Testis (tissue), 2 donors: Measurements from ENCODE around the gene PDE7B.

Experiments
- POLR2A ChIP-seq: fragments of 450-650 bp; IDR thresholded peaks from one replicate; pipeline ENCODE4 v1.6.1; 2017; ENCODE audit warnings: antibody characterized with exemption, mild to moderate bottlenecking, moderate library complexity
- TF ChIP-seq, protein P1 (sequence below), 3 experiments: fragments of 450-650 bp in 2 of 3; fragments of 200-600 bp in 1 of 3; sonication (generic) in 1 of 3; IDR thresholded peaks; one replicate each; pipeline ENCODE4 v1.5.1; 2016 to 2019; ENCODE audit warnings: antibody characterized with exemption in 3 of 3, mild to moderate bottlenecking in 2 of 3, moderate library complexity in 1 of 3

DNA sequence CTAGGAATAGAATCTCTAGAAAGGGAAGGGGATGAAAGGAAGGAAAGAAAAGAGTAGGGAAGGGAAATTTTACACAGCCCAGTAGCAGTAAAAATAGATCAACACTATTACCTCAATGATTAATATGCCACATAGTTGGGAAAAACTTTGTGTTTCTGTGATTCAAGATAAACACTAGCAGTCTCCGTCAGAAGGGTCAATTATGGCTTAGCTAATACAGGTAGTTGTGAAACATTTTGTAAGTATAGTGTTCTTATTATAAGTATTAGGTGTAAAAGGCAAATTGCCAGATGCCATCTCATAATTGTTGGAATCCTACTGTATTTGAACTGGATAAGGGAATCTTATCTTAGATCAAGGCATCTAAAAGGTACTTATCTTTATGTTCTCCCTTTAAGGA is 232.9 kb downstream of the PDE7B start:
- TF ChIP-seq, protein P1, sequence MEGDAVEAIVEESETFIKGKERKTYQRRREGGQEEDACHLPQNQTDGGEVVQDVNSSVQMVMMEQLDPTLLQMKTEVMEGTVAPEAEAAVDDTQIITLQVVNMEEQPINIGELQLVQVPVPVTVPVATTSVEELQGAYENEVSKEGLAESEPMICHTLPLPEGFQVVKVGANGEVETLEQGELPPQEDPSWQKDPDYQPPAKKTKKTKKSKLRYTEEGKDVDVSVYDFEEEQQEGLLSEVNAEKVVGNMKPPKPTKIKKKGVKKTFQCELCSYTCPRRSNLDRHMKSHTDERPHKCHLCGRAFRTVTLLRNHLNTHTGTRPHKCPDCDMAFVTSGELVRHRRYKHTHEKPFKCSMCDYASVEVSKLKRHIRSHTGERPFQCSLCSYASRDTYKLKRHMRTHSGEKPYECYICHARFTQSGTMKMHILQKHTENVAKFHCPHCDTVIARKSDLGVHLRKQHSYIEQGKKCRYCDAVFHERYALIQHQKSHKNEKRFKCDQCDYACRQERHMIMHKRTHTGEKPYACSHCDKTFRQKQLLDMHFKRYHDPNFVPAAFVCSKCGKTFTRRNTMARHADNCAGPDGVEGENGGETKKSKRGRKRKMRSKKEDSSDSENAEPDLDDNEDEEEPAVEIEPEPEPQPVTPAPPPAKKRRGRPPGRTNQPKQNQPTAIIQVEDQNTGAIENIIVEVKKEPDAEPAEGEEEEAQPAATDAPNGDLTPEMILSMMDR (IDR thresholded peaks at IDR 0.05), result no peak
- no peak for TF ChIP-seq POLR2A
